Testis (tissue), 3 donors: ENCODE data around the gene KRT2. TPM values are rescaled to one million over a fixed set of nuclear protein-coding genes. Genes with fewer than 3 reads are reported as not detected.

Experiments used
- DNase-seq: peaks from one replicate; pipeline ENCODE4 v3.0.0-alpha.2; 2019
- H3K27ac ChIP-seq, 2 donors: fragments of 200-600 bp; sonication (generic); one replicate each; pipeline ENCODE4 v1.5.1; 2019
- H3K27me3 ChIP-seq: fragments of 200-600 bp; sonication (generic); one replicate; pipeline ENCODE4 v1.5.1; 2019
- H3K36me3 ChIP-seq: fragments of 200-600 bp; sonication (generic); one replicate; pipeline ENCODE4 v1.5.1; 2017; ENCODE audit warnings: low read depth; ENCODE audit errors: missing control alignments
- H3K4me1 ChIP-seq: fragments of 200-600 bp; sonication (generic); one replicate; pipeline ENCODE4 v1.5.1; 2019
- H3K4me3 ChIP-seq, 2 donors: fragments of 200-600 bp; sonication (generic); one replicate each; pipeline ENCODE4 v1.5.1; 2017 to 2019
- H3K9me3 ChIP-seq: fragments of 200-600 bp; sonication (generic); one replicate; pipeline ENCODE4 v1.5.1; 2017
- POLR2A ChIP-seq: fragments of 450-650 bp; IDR thresholded peaks from one replicate; pipeline ENCODE4 v1.6.1; 2017; ENCODE audit warnings: antibody characterized with exemption, mild to moderate bottlenecking, moderate library complexity
- WGBS, 2 donors: methylation state at CpG; one replicate each; pipeline ENCODE4 v1.1.5; 2018; 5-methylcytosine and 5-hydroxymethylcytosine counted together
- intact Hi-C: fragments of 100-400 bp; cut with DNase I; formaldehyde crosslinking; loops from one replicate; pipeline ENCODE4 v1.15.1; 2023; ENCODE audit warnings: low total_unique reads
- polyA plus RNA-seq: library from polyadenylated mRNA; stranded (reverse); fragments of 350-450 nt; fragmentation: Illumina TruSeq; extraction: RNeasy Lipid Tissue Mini Kit (QIAGEN cat#74804); gene quantifications from one replicate; pipeline ENCODE4 v1.2.3, GENCODE V29; 2014; ENCODE audit warnings: low read depth, low replicate concordance; ENCODE audit not compliant: insufficient read depth
- total RNA-seq, 2 donors: library from RNA; depleted of rRNA; stranded (reverse); fragments of >200 nt; gene quantifications; one replicate each; pipeline ENCODE4 v1.2.3, GENCODE V29; 2016
- TF ChIP-seq, protein P1 (sequence below), 3 experiments: fragments of 450-650 bp in 2 of 3; fragments of 200-600 bp in 1 of 3; sonication (generic) in 1 of 3; IDR thresholded peaks; one replicate each; pipeline ENCODE4 v1.5.1; 2016 to 2019; ENCODE audit warnings: antibody characterized with exemption in 3 of 3, mild to moderate bottlenecking in 2 of 3, moderate library complexity in 1 of 3

The KRT2 gene
- total and polyA plus RNA-seq, 3 donors from 2014 or later: not detected

DNA sequence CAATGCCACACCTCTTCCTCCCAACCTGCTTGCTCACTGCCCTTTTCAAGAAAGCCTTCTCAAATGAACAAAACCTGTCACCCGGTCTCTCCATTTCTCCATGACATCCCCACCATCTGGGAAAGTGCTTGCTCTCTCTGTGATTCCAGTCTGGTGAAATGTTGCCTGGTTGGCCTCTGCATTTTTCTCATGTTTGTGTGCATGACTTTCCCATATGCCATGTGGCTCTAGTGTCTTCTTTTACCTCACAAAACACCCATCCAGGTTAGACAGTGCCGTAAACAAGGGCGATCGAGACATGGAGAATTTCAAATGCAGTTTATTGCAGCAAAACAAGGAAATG is 22.4 kb upstream of the KRT2 start:
- Histone ChIP-seq H3K27ac (no peak overlapping the region), H3K27me3 (no peaks in the 10 kb centered on the region), H3K4me1 (no peaks in the 10 kb centered on the region), H3K4me3 (no peak overlapping the region), H3K36me3 (no peaks in the 10 kb centered on the region), H3K9me3 (no peaks in the 10 kb centered on the region)
- DNase-seq: no peak
- WGBS, 2 donors: 96% methylated on average over 4 of the region's 4 CpGs
- intact Hi-C loops: no loop called here
- TF ChIP-seq, protein P1, sequence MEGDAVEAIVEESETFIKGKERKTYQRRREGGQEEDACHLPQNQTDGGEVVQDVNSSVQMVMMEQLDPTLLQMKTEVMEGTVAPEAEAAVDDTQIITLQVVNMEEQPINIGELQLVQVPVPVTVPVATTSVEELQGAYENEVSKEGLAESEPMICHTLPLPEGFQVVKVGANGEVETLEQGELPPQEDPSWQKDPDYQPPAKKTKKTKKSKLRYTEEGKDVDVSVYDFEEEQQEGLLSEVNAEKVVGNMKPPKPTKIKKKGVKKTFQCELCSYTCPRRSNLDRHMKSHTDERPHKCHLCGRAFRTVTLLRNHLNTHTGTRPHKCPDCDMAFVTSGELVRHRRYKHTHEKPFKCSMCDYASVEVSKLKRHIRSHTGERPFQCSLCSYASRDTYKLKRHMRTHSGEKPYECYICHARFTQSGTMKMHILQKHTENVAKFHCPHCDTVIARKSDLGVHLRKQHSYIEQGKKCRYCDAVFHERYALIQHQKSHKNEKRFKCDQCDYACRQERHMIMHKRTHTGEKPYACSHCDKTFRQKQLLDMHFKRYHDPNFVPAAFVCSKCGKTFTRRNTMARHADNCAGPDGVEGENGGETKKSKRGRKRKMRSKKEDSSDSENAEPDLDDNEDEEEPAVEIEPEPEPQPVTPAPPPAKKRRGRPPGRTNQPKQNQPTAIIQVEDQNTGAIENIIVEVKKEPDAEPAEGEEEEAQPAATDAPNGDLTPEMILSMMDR (IDR thresholded peaks at IDR 0.05): no peak
- no peak for TF ChIP-seq POLR2A

DNA sequence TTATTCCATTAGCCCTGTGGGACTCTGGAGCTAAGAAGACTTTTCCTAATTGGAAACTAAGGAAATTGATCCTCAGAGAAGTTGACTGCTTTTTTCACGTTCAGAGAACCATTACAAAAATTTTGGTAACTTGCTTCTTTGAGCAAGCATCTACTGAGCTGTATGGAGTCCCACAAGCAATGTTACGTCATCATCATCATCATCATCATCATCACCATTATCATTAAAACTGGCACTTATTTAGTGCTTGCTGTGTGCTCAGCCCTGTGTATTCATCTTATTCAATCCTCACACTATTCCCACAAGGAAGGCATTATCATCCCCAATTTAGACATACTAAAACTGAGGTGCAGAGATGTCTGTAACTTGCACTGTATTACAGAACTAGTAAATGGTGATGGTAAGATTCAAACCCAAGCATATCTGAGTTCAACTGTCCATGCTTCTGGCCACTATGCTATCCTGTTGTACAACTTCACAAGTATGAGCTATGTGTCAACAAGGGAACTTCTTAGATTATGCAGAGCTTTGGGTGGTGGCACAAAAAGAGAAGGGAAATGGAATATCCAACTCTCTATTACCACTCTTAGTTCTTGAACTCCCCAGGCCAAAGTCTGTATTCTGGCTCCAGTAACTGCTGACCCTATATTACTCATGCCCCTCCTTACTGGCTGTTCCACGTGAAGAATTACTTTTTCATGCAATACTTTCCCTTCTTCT is 21.9 kb upstream of the KRT2 start:
- WGBS, 2 donors: 82 to 85% methylated on average over 3 of the region's 3 CpGs
- intact Hi-C loops: no loop called here
- no peak for DNase-seq
- TF ChIP-seq POLR2A: no peak
- TF ChIP-seq, protein P1 (IDR thresholded peaks at IDR 0.05): no peak
- Histone ChIP-seq H3K4me3 (no peak overlapping the region), H3K27me3 (no peaks in the 10 kb centered on the region), H3K9me3 (no peaks in the 10 kb centered on the region), H3K4me1 (no peaks in the 10 kb centered on the region), H3K27ac (no peak overlapping the region), H3K36me3 (no peaks in the 10 kb centered on the region)

DNA sequence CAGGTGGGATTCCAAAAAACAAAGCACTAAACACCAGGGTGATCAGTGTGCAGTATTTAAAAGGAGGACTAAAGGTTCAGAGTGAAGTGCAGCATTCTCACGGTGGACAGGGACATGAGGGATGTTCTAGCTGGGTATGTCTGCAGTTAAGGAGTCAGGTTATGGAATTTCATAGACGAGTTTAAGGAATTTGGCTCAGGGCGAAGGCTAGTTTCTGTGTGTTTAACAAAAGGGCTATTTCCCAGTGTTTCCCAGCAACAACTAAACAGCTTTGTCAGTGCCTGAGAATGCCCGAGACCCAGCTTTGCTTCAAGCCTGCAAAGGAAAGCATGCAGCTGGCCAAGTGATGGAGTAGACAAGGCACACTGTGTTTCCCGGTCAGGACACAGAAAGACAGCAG is 21.2 kb upstream of the KRT2 start:
- Histone ChIP-seq H3K36me3 (no peaks in the 10 kb centered on the region), H3K9me3 (no peaks in the 10 kb centered on the region), H3K4me1 (no peaks in the 10 kb centered on the region), H3K27me3 (no peaks in the 10 kb centered on the region), H3K4me3 (no peak overlapping the region), H3K27ac (no peak overlapping the region)
- TF ChIP-seq POLR2A: no peak
- TF ChIP-seq, protein P1 (IDR thresholded peaks at IDR 0.05): no peak
- WGBS, 2 donors: 50 to 75% methylated on average over 5 of the region's 5 CpGs
- intact Hi-C loops: no loop called here
- DNase-seq: no peak

DNA sequence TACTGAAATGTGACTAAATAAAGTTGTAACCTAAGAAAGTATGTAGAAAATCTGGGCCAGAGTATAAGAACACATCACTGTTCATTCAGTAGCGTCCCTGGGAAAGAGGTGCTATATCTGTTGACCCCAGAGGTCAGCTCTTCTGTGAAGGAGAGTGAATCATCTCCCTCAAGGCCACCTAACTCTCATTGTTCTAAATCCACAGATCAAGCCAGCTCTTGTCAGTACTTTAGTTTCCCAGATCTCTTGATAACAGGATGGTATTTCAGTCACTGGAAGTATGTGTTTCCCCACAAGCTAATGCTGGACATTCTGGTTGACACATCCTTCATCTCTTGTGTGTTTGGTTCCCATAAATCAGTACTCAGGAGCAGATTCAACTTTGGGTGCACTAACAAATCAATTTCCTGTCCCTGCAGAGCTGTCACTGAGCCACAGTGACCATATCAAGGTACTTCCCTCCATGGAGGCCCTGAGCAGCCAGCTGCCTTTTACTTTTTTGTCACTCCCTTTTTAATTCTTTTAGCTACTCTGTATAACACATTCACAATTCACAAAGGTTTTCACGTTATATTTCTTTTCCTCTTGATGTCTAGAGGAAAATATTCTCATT is 20.4 kb upstream of the KRT2 start:
- WGBS, 2 donors: 50 to 76% methylated on average over 2 of the region's 2 CpGs
- H3K27me3 ChIP-seq: no peaks in the 10 kb centered on the region
- no peak overlapping the region for H3K27ac ChIP-seq
- H3K9me3 ChIP-seq: no peaks in the 10 kb centered on the region
- intact Hi-C loops: no loop called here
- no peak overlapping the region for H3K4me3 ChIP-seq
- no peak for DNase-seq
- no peaks in the 10 kb centered on the region for H3K4me1 ChIP-seq
- TF ChIP-seq, protein P1 (IDR thresholded peaks at IDR 0.05): no peak
- TF ChIP-seq POLR2A: no peak
- no peaks in the 10 kb centered on the region for H3K36me3 ChIP-seq

DNA sequence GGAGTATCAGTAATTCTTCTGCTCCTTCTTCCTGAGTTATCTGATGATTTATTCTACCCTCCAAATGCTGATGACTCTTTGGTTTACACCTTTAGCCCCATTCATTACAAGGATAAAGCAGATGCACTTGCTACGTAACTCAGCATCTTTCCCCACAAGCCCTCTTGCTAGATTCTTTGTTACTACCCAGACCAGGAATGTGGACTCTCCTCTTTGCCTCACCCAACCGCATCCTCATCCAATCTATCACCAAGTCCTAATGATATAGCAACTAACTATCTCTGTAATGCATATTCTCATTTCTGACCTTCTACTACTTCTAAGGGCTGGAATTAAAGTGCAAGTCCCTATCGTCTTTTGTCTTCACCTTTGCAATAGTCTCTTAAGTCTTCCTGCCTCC is 18.9 kb upstream of the KRT2 start:
- DNase-seq: no peak
- H3K27ac ChIP-seq: no peak overlapping the region
- H3K4me1 ChIP-seq: no peaks in the 10 kb centered on the region
- H3K9me3 ChIP-seq: no peaks in the 10 kb centered on the region
- 91 to 94% methylated on average over 3 of the region's 3 CpGs for WGBS, 2 donors
- TF ChIP-seq POLR2A: no peak
- TF ChIP-seq, protein P1 (IDR thresholded peaks at IDR 0.05): no peak
- intact Hi-C loops: no loop called here
- no peak overlapping the region for H3K4me3 ChIP-seq
- no peaks in the 10 kb centered on the region for H3K27me3 ChIP-seq
- no peaks in the 10 kb centered on the region for H3K36me3 ChIP-seq
